HG02884 (cell line): ENCODE data around the gene NAA25.
"Not testable (repeated sequence)": the region's sequence is repeated elsewhere in the genome, so short reads cannot be mapped to it uniquely, and the experiment has no call there.

Experiments
- ATAC-seq: cut with Tn5 transposase; IDR thresholded peaks from one replicate; pipeline ENCODE4 v1.9.1; 2021; ENCODE audit warnings: mild to moderate bottlenecking, moderate library complexity; ENCODE audit not compliant: unreplicated experiment

NAA25 gene

GRCh38 chr12:112010415-112011344, 97.9 kb downstream of the NAA25 start:
- no peak for ATAC-seq

GRCh38 chr12:112009596-112009995, 99.0 kb downstream of the NAA25 start:
- not testable (repeated sequence) for ATAC-seq

- ATAC-seq = no peak
Measured at GRCh38 chr12:112008918-112009317, 99.7 kb downstream of the NAA25 start.

- ATAC-seq = no peak
Measured at GRCh38 chr12:112007945-112008344, 100.6 kb downstream of the NAA25 start.

- no peak for ATAC-seq
Measured at GRCh38 chr12:112005419-112006395, 102.9 kb downstream of the NAA25 start.

GRCh38 chr12:112004041-112004440, 104.5 kb downstream of the NAA25 start:
- ATAC-seq = no peak

- ATAC-seq = no peak
Measured at GRCh38 chr12:112001576-112001975, 107.0 kb downstream of the NAA25 start.

GRCh38 chr12:112000820-112001219, 107.8 kb downstream of the NAA25 start:
- ATAC-seq = no peak

- not testable (repeated sequence) for ATAC-seq
Measured at GRCh38 chr12:111999129-111999528, 109.5 kb downstream of the NAA25 start.

GRCh38 chr12:111998015-111998414, 110.6 kb downstream of the NAA25 start:
- ATAC-seq = no peak

- no peak for ATAC-seq
Measured at GRCh38 chr12:111997300-111997699, 111.3 kb downstream of the NAA25 start.

GRCh38 chr12:111995782-111996480, 112.7 kb downstream of the NAA25 start:
- no peak for ATAC-seq

- ATAC-seq = not testable (repeated sequence)
Measured at GRCh38 chr12:111994211-111995111, 114.1 kb downstream of the NAA25 start.

GRCh38 chr12:111993292-111994150, 115.1 kb downstream of the NAA25 start:
- ATAC-seq = peak; percentile 48

GRCh38 chr12:111992464-111992863, 116.1 kb downstream of the NAA25 start:
- no peak for ATAC-seq

GRCh38 chr12:111991946-111992345, 116.6 kb downstream of the NAA25 start:
- no peak for ATAC-seq

- no peak for ATAC-seq
Measured at GRCh38 chr12:111991535-111991934, 117.0 kb downstream of the NAA25 start.

GRCh38 chr12:111984820-111985219, 123.8 kb downstream of the NAA25 start:
- ATAC-seq = no peak

- no peak for ATAC-seq
Measured at GRCh38 chr12:111981987-111982386, 126.6 kb downstream of the NAA25 start.
